Measurements from ENCODE around the gene UAP1.
"Not testable (repeated sequence)": the region's sequence is repeated elsewhere in the genome, so short reads cannot be mapped to it uniquely, and the experiment has no call there.

Gene UAP1

DNA sequence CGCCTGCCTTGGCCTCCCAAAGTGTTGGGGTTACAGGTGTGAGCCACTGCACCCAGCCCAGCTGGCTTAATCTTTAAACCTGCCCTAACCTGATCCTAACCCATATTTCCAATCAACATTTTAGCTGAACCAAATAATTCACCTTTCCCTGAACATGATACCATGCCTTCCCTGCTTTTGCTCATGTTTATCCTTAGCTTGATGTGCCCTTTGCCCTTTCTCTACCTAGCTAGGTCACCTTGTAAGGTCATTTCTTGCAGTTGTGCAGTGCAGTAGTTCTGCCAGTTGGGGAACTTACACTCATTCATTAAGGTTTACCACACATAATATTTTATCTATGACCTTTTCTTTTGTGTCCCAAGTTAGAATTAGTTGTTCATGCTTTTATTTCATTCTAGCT is 5.3 kb downstream of the UAP1 start:
- no peak for DNase-seq

DNA sequence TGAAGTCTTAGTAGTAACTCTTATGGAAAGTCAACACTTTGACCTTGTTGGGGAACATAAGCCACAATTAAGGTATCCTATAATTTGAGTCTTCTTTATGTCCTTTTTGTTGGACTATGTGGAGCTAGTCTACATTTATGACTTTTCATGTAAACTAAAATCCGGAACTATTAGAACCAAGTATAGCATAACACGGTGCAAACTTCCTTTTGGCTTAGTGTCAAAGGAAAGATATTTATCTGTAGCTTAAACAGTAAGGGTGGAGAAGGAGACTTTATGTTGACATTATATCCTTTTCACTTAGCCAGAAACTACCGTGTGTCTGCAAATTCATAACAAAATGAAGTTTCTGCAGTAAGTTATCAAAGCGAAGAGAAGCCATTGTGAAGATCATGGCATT is 7.3 kb downstream of the UAP1 start:
- DNase-seq = no peak

DNA sequence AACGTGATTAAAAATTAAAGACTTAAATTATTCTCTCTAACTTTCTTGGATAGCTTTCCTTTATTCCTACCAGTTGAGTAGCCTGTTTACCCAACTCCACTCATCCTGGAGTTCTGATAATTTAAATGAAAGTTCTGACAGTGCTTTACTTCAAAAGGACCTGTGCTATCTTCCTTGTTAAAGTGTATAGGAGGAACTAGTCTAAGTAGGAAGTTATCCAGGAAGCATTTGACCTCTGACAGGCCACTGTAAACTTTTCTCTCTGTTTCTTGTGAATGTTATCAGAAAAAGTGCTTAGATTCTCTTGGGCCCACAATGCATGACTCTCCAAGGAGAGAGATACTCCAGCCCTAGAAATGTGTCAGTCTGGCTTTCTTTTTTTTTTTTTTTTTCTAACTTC is 9.2 kb downstream of the UAP1 start:
- no peak for DNase-seq

DNA sequence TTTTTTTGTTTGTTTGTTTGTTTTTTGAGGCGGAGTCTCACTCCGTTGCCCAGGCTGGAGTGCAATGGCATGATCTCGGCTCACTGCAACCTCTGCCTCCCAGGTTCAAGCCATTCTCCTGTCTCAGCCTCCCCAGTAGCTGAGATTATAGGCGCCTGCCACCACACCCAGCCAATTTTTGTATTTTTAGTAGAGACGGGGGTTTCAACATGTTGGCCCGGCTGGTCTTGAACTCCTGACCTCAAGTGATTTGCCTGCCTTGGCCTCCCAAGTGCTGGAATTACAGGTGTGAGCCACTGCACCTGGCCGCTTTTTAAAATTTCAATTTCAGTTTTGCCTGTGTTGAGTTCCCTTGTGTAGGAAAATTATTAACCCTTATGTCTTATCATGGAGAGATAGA is 9.6 kb downstream of the UAP1 start:
- DNase-seq = not testable (repeated sequence)

DNA sequence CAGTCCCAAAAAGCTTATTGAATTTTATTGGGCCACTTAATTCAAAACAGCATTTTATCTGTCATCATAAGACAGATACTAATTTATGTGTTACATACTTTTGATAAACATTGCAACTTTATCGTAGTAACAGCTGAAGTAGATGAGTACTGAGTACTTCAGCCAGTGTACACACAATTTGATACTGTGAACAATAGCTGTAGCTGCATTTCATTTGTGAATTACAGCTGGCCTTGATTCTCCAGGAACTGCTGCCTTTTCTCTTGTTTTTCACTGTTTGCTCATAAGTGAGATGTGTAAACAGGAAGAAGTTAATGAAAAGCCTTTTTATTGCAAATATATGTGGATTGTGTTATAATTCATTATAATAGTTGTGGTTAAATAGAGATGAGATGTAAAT is 10.2 kb downstream of the UAP1 start:
- DNase-seq = no peak

DNA sequence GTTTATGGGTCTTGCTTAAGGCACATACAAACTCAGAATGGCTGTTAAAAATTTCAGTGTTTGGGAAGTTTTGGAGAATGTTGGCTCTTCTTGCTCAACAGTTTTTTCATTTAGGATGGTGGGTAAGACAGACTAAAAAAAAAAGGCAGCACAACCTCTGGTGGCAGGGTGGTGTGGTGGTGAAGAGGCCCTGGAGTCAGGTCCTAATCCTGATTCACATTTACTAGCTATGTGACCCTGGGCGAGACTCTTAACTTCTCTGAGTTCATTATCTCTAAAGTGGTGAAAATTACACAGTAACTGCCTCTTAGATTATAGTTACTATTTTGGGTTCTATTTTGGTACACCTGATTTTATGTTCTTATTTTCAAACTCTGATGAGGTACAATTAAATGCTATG is 11.6 kb downstream of the UAP1 start:
- DNase-seq = no peak

DNA sequence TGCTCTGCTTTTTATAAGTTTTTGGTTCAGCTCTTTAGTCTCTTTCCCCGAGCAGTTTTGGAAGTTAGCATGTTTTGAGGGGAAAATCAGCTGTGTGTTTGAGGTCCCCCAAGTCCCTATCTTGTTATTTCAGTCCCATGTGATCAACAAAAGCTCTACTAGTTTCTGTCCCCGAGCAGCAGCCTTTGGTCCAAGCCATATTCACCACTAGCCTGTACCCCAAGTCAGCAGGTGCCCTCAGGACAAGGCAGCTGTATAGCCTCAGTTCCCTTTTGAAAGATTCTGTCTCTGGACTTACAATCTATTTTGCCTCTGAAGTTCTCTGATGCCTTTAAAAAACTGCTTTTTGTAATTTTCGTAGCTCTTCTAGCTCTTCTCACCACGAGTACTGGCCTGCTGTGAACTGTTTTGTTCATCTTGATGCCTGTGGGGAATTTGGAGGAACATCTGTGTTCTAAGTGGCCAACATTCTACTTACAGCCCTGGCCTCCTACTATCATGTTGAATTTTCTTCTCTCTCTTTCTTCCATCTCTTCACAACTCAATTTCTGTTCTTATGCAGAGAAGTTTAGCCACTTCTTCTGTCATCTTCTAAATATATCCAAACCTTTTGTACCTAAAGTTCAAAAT is 16.7 kb downstream of the UAP1 start:
- peak; percentile 19 for DNase-seq

DNA sequence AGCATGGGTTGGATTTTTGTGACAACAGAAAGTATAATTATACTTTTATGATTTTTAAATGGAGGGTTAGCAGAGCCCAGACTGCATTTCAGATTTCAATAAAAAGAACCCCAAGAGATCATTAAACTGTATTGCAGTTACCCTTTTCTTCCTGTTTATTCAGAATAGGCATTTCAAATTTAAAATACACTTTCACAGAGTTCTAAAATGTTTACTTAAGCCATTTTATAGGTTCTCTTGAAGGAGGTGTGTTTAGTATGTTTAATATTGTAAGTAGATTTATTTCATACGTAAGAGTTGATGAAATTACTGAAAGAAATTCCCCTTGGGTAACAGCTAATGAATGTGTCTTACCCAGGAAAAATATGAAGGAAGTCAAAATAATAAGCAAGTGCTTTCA is 17.4 kb downstream of the UAP1 start:
- no peak for DNase-seq

DNA sequence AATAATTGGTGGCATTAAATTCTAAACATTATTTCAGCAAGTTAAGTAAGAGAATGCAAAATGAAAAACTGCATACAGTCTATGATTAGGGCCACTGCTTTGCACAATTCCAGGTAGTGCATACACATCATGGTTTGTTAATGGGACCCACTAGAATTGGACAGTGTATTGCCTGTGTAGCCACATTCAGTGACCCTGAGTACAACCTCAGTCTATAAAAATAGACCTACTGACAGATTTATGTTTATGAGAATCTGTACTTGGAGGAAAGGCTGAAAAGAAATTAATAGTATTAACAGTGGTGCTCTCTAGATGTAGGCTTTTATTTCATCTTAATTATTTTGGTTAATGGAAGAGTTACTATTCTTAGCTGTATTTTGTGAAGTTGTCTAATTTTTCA is 18.8 kb downstream of the UAP1 start:
- DNase-seq = no peak

DNA sequence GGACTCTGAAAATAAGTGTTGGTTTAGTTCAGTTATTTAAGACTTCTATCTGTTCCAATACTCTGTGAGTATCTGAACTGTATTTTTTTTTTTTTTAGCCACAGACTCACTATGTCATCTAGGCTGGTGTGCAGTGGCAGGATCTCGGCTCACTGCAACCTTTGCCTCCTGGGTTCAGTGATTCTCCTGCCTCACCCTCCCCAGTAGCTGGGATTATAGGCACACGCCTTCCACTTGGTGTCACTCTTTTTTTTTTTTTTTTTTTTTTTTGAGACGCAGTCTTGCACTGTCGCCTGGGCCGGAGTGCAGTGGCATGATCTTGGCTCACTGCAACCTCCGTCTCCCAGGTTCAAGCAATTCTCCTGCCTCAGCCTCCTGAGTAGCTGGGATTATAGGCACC is 21.4 kb downstream of the UAP1 start:
- DNase-seq = not testable (repeated sequence)

DNA sequence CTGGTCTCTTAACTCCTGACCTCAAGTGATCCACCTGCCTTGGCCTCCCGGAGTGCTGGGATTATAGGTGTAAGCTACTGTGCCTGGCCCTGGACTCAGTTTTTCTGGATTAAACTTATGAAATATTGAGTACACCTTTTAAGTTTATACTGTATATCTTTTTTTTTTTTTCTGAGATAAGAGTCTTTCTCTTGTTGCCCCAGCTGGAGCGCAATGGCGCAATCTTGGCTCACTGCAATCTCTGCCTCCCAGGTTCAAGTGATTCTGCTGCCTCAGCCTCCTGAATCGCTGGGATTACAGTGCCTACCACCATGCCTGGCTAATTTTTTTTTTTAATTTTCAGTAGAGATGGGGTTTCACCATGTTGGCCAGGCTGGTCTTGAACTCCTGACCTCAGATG is 23.6 kb downstream of the UAP1 start:
- not testable (repeated sequence) for DNase-seq

DNA sequence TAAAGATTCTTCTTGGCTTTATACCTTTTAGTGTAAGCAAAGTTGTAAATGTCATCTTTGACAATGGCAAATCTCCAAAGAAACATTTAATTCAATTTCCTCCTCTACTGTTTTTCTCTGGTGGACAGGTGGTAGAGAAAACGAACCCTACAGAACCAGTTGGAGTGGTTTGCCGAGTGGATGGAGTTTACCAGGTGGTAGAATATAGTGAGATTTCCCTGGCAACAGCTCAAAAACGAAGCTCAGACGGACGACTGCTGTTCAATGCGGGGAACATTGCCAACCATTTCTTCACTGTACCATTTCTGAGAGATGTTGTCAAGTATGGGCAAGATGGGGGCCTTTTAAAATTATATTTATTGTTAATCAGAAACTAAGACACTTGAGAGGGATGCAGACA is 25.8 kb downstream of the UAP1 start:
- no peak for DNase-seq

DNA sequence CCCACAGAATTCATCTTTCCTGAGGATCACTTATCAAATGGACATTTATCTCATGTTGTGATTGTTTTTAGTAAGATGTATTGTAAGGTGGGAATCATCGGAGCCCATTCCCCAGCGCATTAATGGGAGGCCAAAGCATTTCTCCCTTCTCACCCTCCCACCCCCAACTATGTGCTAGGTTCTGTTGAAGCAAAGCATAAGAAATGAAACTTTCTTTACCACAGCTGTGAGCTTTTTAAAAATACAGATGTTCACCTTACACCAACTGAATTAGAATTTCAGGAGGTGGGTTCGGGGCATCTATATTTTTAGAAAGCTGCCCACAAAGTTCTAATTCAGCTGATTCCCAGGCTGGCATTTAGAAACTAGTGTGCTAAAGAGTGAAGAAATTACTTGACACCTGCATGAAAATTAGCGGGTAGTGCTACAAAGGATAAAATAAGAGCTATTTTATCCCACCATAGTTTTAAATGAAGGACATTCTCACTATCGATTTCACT is 26.3 kb downstream of the UAP1 start:
- no peak for DNase-seq

DNA sequence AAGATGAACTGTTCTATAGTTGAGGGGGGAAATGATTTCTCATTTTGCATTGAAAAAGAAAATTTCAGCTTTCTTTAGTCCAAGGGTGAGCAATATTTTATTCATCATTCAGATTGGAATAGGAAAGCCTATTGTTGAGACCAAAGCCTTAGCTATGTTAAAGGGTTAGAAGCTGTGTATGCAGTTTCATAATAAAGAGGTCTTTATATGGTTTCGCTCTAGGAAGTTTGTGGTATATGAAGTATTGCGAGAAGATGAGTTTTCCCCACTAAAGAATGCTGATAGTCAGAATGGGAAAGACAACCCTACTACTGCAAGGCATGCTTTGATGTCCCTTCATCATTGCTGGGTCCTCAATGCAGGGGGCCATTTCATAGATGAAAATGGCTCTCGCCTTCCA is 28.6 kb downstream of the UAP1 start:
- DNase-seq = no peak

DNA sequence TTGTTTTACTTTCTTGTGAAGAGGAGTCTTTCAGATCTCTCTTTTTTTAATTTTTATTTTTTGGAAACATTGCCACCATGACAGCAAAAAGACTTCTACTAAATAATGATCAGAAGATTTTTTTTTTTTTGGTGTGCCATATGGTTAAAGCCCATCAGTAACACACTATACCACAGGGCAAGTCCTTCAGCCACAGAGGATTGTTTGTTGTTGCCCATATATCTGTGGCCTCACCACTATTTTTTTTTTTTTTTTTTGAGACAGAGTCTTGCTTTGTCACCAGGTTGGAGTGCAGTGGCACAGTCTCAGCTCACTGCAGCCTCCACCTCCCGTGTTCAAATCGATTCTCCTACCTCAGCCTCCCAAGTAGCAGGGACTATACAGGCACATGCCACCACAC is 29.2 kb downstream of the UAP1 start:
- no peak for DNase-seq

DNA sequence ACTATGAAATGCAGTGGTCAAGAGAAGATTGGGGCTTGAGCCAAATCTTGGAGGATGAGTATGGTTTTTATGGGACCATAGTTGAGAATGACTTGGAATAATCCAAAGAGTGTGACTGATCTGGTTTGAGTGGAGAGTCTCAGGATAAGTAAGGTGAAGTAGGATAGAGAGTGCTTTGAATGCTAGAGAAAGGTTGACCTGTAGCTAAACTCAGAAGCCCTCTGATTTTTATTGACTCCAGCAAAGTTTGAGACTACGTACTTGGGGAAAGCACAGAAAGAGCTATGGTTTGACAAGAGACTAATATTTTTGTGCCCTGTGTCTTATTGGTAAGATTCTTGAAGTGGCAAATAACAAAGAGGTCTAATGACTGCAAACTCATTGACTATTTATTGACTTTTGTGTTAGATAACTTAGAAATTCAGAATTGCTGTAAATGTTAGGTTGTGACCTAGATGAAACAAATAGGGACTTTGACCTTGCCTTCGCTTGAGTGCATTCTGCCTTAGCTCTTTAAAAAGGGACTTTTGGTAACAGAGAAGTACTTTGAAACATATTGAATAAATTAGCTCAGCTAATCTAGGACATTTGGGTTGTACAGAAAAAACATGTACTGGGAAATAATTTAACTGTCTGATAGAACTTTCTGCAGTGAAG is 35.1 kb downstream of the UAP1 start:
- DNase-seq = no peak

DNA sequence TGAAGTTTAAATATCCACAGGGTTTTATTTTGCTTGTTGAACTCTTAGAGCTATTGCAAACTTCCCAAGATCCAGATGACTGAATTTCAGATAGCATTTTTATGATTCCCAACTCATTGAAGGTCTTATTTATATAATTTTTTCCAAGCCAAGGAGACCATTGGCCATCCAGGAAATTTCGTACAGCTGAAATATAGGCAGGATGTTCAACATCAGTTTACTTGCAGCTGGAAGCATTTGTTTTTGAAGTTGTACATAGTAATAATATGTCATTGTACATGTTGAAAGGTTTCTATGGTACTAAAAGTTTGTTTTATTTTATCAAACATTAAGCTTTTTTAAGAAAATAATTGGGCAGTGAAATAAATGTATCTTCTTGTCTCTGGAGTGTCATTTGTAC is 37.9 kb downstream of the UAP1 start:
- DNase-seq = no peak

DNA sequence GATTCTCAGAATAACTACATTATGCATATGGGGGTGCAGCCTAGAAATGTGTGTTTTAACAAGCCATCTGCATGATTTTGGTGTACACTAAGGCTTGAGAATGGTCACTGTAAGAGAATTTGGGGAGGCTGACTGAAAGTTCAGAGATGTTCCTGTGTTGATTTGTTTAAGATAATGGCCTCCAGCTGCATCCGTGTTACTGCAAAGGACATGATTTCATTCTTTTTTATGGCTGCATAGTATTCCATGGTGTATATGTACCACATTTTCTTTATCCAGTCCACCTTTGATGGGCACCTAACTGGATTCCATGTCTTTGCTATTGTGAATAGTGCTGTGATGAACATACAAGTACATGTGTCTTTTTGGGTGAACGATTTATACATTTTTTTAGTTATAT is 41.6 kb downstream of the UAP1 start:
- not testable (repeated sequence) for DNase-seq

DNA sequence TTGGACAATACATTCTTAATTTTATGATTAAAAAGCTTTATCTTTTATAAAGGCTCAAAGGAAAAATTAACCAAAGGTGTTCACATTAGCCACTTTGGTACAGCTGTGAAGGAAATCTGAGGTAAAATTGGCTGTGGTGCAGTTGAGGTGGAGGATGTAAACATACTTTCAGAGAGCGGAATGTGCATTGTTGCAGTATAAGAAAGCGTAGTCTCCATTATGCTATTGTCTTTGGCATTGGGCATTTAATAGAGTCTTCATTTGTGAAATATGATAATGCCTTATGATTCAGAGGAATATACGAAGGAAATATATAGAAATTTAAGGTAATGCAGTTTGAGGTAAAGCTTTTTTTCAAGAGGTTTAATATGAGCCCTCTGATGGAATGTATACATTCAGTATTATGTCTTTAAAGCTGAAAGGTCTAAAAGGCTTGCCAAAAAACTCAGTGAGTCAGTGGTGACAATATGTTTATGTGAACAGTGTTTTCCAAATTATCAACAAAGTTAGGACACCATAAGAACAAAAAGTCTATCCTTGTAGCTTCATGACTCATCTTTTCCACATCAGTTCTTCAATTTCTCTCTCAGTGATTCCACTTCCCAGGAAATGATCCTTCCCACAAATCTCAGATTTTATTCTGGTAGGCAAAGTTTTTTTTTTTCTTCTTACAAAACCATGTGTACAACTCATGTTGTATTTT is 43.9 kb downstream of the UAP1 start:
- no peak for DNase-seq

DNA sequence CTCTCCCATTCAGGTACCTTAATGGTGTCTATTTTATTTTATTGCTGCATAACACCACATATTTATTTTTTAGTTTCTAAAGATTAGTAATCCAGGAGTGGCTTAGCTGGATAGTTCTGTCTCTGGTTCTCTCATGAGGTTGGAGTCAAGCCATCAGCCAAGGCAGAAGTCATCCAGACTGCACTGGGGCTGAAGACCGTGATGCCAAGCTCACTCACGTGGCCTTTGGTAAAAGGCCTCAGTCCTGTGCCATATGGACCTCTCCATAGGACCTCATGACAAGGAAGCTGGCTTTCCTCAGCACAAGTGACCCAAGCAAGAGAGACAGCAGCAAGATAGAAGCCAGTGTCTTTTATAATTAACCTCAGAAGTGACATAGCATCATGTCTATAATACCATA is 47.8 kb downstream of the UAP1 start:
- DNase-seq = no peak

DNA sequence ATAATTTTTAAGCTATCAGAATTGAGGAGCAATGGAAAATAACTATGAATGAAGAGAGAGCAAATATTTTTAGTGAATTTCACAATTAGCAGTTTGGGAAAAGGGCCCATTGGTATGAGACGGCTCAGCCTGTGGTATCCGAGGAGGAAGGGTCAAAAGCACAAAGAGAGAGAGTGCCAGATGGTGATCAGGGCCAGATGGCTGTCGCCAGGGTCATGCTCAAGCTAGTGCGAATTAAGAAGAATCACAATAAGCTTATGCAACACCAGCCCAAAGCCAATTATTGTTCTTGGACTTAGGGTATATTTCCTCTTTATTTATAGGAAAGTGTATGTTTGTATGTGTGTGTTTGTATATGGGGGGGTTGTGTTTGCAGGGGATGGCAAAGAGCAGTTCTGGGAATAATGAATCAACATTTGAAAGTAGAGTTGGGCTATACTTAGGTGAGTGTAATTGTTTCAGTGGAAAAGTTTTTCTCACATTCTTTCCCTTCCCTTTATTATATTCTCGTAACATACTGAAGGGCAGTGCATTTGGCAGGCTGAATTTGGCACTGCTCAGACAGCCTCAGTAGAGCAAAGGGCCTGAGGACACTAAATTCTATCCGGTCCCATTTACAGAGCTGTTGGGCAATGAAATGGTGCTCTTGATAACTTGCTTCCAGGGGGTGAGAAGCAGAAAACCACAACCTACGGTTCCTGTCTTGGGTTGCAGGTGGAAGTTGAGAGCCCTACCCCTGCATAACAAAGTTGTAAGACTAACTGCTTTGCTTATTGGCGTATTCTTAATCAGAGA is 51.3 kb downstream of the UAP1 start:
- DNase-seq = no peak

DNA sequence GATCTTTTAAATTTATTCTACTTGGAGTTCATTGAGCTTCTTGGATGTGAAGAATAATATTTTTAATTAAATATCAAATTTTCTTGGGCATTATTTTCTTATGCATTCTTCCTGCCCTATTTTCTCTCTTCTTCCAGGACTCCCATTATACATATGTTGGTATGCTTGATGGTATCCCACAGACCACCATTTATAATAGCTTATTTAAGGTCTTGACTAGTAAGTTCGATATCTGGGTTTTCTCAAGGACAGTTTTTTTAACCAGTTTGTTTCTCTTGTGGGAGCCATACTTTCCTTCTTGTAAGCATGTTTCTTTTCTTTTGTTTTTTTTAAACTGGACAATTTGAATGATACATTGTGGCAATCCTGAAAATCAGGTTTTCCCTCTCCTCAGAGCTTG is 55.3 kb downstream of the UAP1 start:
- no peak for DNase-seq

DNA sequence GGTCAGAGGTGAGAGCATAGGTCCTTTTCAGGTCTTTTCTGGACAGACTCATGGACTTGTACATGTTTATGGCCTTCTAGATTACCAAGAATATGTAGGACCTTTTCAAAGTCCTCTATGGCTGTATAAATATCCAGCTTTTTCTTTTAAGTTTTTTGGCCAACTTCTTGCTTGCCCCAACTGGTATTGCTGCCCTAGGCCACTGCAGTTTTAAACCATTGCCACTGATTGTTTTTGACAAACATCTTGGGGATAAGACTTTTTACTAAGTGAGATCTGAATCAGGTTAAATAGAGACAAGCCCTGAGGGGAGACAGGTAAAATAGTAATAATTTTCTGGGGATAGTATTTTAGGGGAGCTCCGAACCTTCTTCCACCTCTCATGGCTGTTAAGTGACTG is 56.0 kb downstream of the UAP1 start:
- DNase-seq = no peak

DNA sequence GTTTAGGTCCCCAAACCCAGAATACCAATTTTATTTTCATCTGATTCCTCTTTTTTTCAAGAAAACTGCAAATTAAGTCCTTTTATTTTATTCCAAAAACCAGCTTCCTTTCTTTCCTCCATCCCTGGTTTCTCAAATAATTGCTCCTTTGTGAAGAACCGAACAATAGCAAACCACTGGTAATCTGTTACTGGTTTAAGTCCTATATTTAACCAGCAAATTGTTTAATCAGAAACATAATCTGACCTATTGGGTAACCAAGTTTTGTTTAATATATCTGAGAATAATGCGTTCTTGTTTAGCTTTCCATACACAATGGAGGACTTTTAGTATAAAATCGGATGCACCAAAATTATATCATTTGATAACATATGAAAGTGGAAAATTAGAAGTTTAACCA is 57.6 kb downstream of the UAP1 start:
- no peak for DNase-seq
